Measurements from ENCODE around the gene RNF223.
"Not testable (repeated sequence)": the region's sequence is repeated elsewhere in the genome, so short reads cannot be mapped to it uniquely, and the experiment has no call there.

The RNF223 gene

DNA sequence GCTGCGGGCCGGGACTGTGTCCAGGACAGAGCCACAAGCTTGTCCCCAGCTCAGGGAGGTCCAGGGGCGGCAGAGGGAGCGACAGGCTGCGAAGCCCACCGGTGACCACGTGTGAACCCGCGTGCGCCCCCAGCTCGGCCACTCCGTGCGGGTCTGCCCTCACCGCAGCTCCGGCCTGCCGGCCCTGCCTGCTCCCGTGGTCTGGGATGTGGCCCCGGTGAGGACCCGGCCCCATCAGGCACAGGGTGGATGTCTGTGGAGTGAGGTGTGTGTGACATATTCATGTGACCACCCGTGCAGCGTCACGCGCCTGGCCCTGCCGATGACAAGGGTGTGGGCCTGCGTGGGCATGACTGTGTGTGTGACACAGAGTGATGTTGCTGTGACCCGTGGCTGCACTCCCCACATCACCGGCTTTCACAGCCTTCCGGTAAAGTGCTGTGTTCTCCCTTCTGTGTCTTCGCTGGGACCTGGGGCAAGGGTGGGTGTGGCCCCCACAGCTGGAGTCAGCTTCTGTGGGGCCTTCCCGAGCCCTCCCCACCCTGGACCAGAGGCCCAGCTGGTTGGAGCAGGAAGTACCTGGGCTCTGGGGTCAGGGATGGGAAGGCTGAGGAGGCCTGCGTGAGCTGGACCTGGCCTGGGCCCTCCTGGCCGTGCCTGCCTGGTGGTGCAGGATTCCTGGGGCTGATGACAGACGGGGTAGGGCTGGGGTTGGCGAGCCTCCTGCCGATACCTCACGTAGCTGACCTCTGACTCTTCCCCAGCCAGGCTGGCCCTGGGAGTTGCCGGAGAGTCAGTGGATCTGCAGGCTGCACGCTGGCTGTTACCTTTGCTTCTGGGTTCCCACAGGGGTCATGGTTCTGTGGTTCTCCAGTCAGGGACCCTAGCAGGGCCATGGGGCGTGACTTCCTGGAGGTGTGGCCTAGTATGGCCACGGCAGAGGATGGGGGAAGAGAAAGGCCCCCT lies 4.1 kb downstream of the RNF223 start:
- H3K27me3 ChIP-seq (ENCODE audit: control insufficient read depth, insufficient read depth, low read length), result peaks cover 3% of the 10 kb centered on the region; the same call in 1 of the 2 replicates
- H3K4me1 ChIP-seq (ENCODE audit: control insufficient read depth, insufficient read depth, low read length), result peaks cover 5% of the 10 kb centered on the region; the same call in 1 of the 2 replicates
- H3K9me3 ChIP-seq (ENCODE audit: control insufficient read depth, insufficient read depth, low read length), result no peaks in the 10 kb centered on the region
- WGBS (ENCODE audit: insufficient coverage, insufficient read length), result no CpG with 5 or more reads among the region's 40 CpGs
- peak overlapping the region; percentile 70; the same call in 1 of the 2 replicates for H3K4me3 ChIP-seq (ENCODE audit: low read length)
- H3K36me3 ChIP-seq (ENCODE audit: control insufficient read depth, insufficient read depth, low read length), result no peaks in the 10 kb centered on the region
- no peak overlapping the region for H3K27ac ChIP-seq (ENCODE audit: low read length)
- no peak for DNase-seq (ENCODE audit: low read depth, low spot score)

DNA sequence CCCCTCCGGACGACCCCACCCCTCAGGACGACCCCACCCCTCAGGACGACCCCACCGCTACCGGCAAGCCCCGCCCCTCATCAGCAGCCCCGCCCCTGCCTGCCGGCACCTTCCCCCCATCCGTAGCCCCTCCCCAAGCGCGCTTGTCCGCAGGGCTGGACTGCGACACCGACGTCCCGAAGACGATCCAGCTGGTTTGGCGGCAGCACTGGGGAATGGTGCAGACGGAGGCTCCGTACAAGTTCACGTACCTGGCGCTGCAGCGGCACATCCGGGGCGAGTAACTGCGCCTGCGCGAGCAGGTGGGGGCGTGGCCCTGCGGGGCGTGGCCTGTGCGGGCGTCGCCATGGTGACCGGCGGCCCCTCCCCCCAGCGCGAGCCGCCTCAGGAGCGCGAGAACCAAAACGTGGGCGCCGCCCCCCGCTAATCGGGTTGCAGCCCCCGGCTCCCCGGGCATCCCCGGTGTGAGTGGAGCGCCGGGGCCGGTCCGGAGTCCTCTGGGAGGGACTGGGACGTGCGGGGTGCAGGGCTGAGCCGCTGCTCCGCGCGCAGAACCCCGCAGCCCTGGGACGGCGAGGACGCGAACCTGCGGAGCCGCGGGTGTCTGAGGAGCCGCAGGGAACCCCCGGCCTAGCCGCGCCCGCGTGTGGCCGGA lies 4.9 kb downstream of the RNF223 start:
- no peak overlapping the region for H3K27ac ChIP-seq (ENCODE audit: low read length)
- H3K4me3 ChIP-seq (ENCODE audit: low read length), result peak overlapping the region; percentile 70; the same call in 1 of the 2 replicates

DNA sequence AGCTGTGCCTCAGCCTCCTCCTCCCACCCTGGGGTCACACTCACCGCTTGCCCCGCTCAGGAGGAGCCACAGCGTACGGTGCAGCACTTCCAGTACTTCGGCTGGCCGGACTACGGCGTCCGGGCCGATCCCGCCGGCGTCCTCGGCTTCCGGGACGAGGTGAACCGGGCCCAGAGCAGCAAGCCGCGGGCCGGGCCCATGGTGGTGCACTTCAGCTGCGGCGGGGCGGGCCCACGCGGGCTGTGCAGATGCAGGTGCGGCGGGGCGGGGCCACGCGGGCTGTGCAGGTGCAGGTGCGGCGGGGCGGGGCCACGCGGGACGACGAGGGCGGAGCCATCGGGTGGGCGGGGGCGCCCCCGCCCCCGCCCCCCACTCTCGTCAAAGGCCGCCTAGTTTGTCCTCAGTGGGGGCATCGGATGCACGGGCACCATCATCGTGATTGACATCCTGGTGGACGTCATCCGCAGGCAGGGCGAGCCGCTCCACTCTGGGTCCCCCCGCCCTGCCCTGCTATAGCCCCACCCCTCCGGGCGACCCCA lies 5.5 kb downstream of the RNF223 start:
- Histone ChIP-seq H3K27me3 (ENCODE audit: control insufficient read depth, insufficient read depth, low read length) (peaks cover 3% of the 10 kb centered on the region; the same call in 1 of the 2 replicates), H3K4me1 (ENCODE audit: control insufficient read depth, insufficient read depth, low read length) (peaks cover 12% of the 10 kb centered on the region; the same call in 1 of the 2 replicates), H3K9me3 (ENCODE audit: control insufficient read depth, insufficient read depth, low read length) (no peaks in the 10 kb centered on the region), H3K27ac (ENCODE audit: low read length) (no peak overlapping the region), H3K4me3 (ENCODE audit: low read length) (peak overlapping the region; percentile 70; the same call in 1 of the 2 replicates), H3K36me3 (ENCODE audit: control insufficient read depth, insufficient read depth, low read length) (no peaks in the 10 kb centered on the region)
- no peak for DNase-seq (ENCODE audit: low read depth, low spot score)
- no CpG with 5 or more reads among the region's 55 CpGs for WGBS (ENCODE audit: insufficient coverage, insufficient read length)

More for the DNA sequence above, 4.9 kb downstream of the RNF223 start:
- WGBS (ENCODE audit: insufficient coverage, insufficient read length), result no CpG with 5 or more reads among the region's 75 CpGs
- no peak for DNase-seq (ENCODE audit: low read depth, low spot score)
- Histone ChIP-seq H3K36me3 (ENCODE audit: control insufficient read depth, insufficient read depth, low read length) (no peaks in the 10 kb centered on the region), H3K9me3 (ENCODE audit: control insufficient read depth, insufficient read depth, low read length) (no peaks in the 10 kb centered on the region), H3K27me3 (ENCODE audit: control insufficient read depth, insufficient read depth, low read length) (peaks cover 3% of the 10 kb centered on the region; the same call in 1 of the 2 replicates), H3K4me1 (ENCODE audit: control insufficient read depth, insufficient read depth, low read length) (peaks cover 7% of the 10 kb centered on the region; the same call in 1 of the 2 replicates)

DNA sequence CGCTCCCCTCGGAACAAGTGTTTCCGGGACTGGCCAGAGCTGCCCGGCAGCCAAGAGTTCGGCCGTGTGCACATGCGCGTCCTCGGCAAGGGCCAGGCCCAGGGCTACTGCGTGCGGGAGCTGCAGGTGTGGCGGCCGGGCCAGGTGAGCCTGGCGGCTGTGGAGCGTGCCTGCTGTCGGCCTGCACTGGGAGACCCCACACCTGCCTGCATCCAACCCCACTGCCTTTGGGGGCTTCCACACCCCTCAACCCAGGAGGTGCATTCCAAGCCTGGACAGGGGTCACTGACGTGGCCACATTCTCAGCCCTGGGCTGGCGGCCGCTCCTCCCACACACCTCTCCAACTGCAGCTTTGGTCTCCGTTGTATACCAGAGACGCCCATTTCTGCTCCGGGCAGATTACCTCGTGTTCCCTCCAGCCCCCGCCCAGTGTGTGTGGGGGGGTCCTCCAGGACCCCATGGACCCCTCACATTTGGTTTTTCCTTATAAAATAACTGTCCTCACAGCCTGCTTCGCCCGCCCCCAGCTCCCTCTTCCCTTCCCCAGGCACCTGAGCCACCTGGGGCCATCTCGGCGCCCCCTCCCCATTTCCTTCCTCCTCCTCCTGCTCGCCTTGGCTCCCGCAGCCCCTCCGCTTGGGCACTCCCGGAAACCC lies 6.1 kb downstream of the RNF223 start:
- H3K27me3 ChIP-seq (ENCODE audit: control insufficient read depth, insufficient read depth, low read length), result peaks cover 3% of the 10 kb centered on the region; the same call in 1 of the 2 replicates
- H3K36me3 ChIP-seq (ENCODE audit: control insufficient read depth, insufficient read depth, low read length), result no peaks in the 10 kb centered on the region
- no peaks in the 10 kb centered on the region for H3K9me3 ChIP-seq (ENCODE audit: control insufficient read depth, insufficient read depth, low read length)
- no CpG with 5 or more reads among the region's 32 CpGs for whole genome bisulfite sequencing (ENCODE audit: insufficient coverage, insufficient read length)
- H3K27ac ChIP-seq (ENCODE audit: low read length), result no peak overlapping the region
- H3K4me1 ChIP-seq (ENCODE audit: control insufficient read depth, insufficient read depth, low read length), result peaks cover 12% of the 10 kb centered on the region; the same call in 1 of the 2 replicates
- H3K4me3 ChIP-seq (ENCODE audit: low read length), result peak overlapping the region; percentile 70; the same call in 1 of the 2 replicates
- DNase-seq (ENCODE audit: low read depth, low spot score), result no peak

DNA sequence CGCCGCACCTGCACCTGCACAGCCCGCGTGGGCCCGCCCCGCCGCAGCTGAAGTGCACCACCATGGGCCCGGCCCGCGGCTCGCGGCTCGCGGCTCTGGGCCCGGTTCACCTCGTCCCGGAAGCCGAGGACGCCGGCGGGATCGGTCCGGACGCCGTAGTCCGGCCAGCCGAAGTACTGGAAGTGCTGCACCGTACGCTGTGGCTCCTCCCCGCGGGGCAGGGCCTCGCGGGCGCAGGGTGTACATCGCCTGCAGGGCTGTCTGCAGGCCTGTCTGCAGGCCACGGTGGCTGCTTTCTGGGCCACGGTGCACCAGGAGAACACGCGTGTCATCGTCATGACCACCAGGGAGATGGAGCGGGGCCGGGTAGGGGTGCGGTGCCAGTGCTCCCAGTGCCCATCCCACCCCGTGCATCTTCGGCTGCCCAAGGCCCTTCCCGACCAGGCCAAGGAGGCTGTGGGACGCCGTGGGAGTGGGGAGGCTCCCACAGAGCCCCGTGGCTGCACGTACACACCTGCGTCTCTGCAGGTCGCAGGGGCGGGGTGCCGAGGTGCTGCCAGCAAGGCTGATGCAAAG lies 6.7 kb downstream of the RNF223 start:
- no CpG with 5 or more reads among the region's 54 CpGs for WGBS (ENCODE audit: insufficient coverage, insufficient read length)
- Histone ChIP-seq H3K9me3 (ENCODE audit: control insufficient read depth, insufficient read depth, low read length) (no peaks in the 10 kb centered on the region), H3K4me3 (ENCODE audit: low read length) (no peak overlapping the region), H3K27ac (ENCODE audit: low read length) (no peak overlapping the region), H3K36me3 (ENCODE audit: control insufficient read depth, insufficient read depth, low read length) (no peaks in the 10 kb centered on the region), H3K4me1 (ENCODE audit: control insufficient read depth, insufficient read depth, low read length) (peaks cover 12% of the 10 kb centered on the region; the same call in 1 of the 2 replicates), H3K27me3 (ENCODE audit: control insufficient read depth, insufficient read depth, low read length) (peaks cover 3% of the 10 kb centered on the region; the same call in 1 of the 2 replicates)
- DNase-seq (ENCODE audit: low read depth, low spot score), result no peak

DNA sequence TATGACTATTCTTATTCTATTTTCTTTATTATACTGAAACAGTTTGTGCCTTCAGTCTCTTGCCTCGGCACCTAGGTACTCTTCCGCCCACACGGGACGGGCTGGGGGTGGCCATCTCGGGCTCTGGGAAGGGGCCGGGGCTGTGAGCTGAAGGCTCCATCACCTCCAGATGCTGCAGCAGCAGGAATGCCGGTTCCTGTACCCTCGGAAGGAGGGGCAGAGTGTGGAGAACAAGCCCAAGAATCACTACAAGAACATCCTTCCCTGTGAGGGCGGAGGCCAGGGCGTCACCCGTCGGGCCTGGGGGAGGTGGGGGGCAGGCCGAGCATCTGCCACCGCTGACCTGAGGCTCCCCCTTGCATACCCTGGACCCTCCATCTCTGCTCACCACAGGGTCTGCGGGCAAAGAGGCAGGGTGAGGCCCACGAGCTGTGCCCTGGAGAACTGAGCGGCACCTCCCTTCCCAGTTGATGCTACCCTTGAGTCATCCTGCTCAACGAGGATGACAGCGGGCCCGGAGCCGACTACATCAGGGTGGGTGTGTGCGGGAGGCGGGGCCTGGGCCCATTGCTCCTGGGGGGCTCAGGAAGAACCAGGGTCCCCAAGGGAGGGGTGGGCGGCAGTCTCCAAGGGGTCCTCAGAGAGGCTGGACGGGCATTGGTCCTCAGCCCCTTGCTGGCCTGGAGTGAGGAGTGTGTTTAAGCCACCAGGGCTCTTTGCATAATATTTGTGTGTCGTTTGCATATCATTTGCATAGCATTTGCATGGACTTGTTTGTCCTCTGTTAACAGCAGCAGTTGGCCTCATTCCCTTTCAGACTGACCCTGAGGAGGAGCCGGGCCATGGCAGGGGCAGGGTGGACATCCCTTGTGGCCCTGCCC lies 7.5 kb downstream of the RNF223 start:
- DNase-seq (ENCODE audit: low read depth, low spot score), result no peak
- H3K27me3 ChIP-seq (ENCODE audit: control insufficient read depth, insufficient read depth, low read length), result peaks cover 3% of the 10 kb centered on the region; the same call in 1 of the 2 replicates
- H3K9me3 ChIP-seq (ENCODE audit: control insufficient read depth, insufficient read depth, low read length), result no peaks in the 10 kb centered on the region
- peaks cover 12% of the 10 kb centered on the region; the same call in 1 of the 2 replicates for H3K4me1 ChIP-seq (ENCODE audit: control insufficient read depth, insufficient read depth, low read length)
- no peaks in the 10 kb centered on the region for H3K36me3 ChIP-seq (ENCODE audit: control insufficient read depth, insufficient read depth, low read length)
- no peak overlapping the region for H3K27ac ChIP-seq (ENCODE audit: low read length)
- no peak overlapping the region for H3K4me3 ChIP-seq (ENCODE audit: low read length)
- WGBS (ENCODE audit: insufficient coverage, insufficient read length), result no CpG with 5 or more reads among the region's 27 CpGs

DNA sequence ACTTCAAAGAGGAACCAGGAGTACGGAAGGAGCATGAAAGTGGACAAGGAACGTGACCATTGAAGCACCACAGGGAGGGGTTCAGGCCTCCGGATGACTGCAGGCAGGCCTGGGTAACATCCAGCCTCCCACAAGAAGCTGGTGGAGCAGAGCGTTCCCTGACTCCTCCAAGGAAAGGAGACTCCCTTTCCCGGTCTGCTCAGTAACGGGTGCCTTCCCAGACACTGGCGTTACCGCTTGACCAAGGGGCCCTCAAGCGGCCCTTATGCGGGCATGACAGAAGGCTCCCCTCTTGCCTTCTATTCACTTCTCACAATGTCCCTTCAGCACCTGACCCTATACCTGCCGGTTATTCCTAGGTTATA lies 8.2 kb downstream of the RNF223 start:
- H3K27ac ChIP-seq (ENCODE audit: low read length); H3K36me3 ChIP-seq (ENCODE audit: control insufficient read depth, insufficient read depth, low read length); H3K9me3 ChIP-seq (ENCODE audit: control insufficient read depth, insufficient read depth, low read length); H3K4me3 ChIP-seq (ENCODE audit: low read length); H3K27me3 ChIP-seq (ENCODE audit: control insufficient read depth, insufficient read depth, low read length); DNase-seq (ENCODE audit: low read depth, low spot score): not testable (repeated sequence)
- peaks cover 12% of the 10 kb centered on the region; the same call in 1 of the 2 replicates for H3K4me1 ChIP-seq (ENCODE audit: control insufficient read depth, insufficient read depth, low read length)
- no CpG with 5 or more reads among the region's 11 CpGs for WGBS (ENCODE audit: insufficient coverage, insufficient read length)

DNA sequence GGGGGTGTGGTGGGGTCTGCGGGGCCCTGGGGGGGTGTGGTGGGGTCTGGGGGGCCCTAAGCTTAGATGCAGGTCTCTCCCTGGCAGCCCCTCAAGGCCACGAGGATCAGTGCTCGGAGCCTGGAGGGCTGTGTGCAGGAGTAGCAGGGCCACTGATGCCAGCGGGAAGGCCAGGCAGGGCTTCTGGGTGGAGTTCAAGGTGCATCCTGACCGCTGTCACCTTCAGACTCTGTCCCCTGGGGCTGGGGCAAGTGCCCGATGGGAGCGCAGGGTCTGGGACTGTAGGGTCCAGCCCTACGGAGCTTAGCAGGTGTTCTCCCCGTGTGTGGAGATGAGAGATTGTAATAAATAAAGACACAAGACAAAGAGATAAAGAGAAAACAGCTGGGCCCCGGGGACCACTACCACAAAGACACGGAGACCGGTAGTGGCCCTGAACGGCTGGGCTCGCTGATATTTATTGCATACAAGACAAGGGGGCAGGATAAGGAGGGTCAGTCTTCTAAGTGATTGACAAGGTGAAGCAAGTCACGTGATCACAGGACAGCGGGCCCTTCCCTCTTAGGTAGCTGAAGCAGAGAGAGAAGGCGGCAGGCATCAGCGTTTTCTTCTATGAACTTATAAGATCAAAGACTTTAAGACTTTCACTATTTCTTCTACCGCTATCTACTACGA lies 8.7 kb downstream of the RNF223 start:
- peaks cover 5% of the 10 kb centered on the region; the same call in 1 of the 2 replicates for H3K27me3 ChIP-seq (ENCODE audit: control insufficient read depth, insufficient read depth, low read length)
- peaks cover 12% of the 10 kb centered on the region; the same call in 1 of the 2 replicates for H3K4me1 ChIP-seq (ENCODE audit: control insufficient read depth, insufficient read depth, low read length)

More for the DNA sequence above, 8.7 kb downstream of the RNF223 start:
- DNase-seq (ENCODE audit: low read depth, low spot score), result no peak
- H3K27ac ChIP-seq (ENCODE audit: low read length), result no peak overlapping the region
- no peaks in the 10 kb centered on the region for H3K9me3 ChIP-seq (ENCODE audit: control insufficient read depth, insufficient read depth, low read length)
- H3K36me3 ChIP-seq (ENCODE audit: control insufficient read depth, insufficient read depth, low read length), result no peaks in the 10 kb centered on the region
- no CpG with 5 or more reads among the region's 20 CpGs for WGBS (ENCODE audit: insufficient coverage, insufficient read length)
- no peak overlapping the region for H3K4me3 ChIP-seq (ENCODE audit: low read length)
